Calu3 (cell line): ENCODE measurements around the gene RRAS2. TPM values are rescaled to one million over a fixed set of nuclear protein-coding genes. Genes with fewer than 3 reads are reported as not detected.

Source experiments
- BruUV-seq: library from RNA; stranded (reverse); fragments of 400-500 nt; replicated peaks from 2 replicates; lab custom pipeline; 2021; lab: Mats Ljungman, UMichigan
- CTCF ChIA-PET: fragments of 300-600 bp; sonication (Branson Sonifier 250); formaldehyde crosslinking; loops from one replicate; lab custom pipeline; 2022; ENCODE audit warnings: antibody characterized with exemption; lab: Charles Lee
- DNase-seq: peaks from one replicate; pipeline ENCODE4 v3.0.0; 2022
- H3K27ac Mint-ChIP-seq: one replicate; pipeline ENCODE4 v1.8.0; 2022; ENCODE audit warnings: mixed read lengths; ENCODE audit not compliant: unreplicated experiment
- H3K27me3 Mint-ChIP-seq: one replicate; pipeline ENCODE4 v1.8.0; 2022; ENCODE audit warnings: mixed read lengths; ENCODE audit not compliant: unreplicated experiment
- H3K36me3 Mint-ChIP-seq: one replicate; pipeline ENCODE4 v1.8.0; 2022; ENCODE audit warnings: mild to moderate bottlenecking, moderate library complexity, mixed read lengths; ENCODE audit not compliant: insufficient read depth, unreplicated experiment
- H3K4me1 Mint-ChIP-seq: one replicate; pipeline ENCODE4 v1.8.0; 2022; ENCODE audit warnings: mild to moderate bottlenecking, low read depth, mixed read lengths; ENCODE audit not compliant: unreplicated experiment
- H3K4me3 Mint-ChIP-seq: one replicate; pipeline ENCODE4 v1.8.0; 2022; ENCODE audit warnings: mild to moderate bottlenecking, low read depth, moderate library complexity, mixed read lengths; ENCODE audit not compliant: unreplicated experiment
- H3K9me3 Mint-ChIP-seq: one replicate; pipeline ENCODE4 v1.8.0; 2022; ENCODE audit warnings: low read depth, mixed read lengths; ENCODE audit not compliant: unreplicated experiment
- CTCF ChIP-seq: fragments of 200-600 bp; IDR thresholded peaks from one replicate; pipeline ENCODE4 v1.8.0; 2022; ENCODE audit warnings: antibody characterized with exemption; ENCODE audit not compliant: unreplicated experiment
- intact Hi-C: fragments of 100-400 bp; cut with micrococcal nuclease; formaldehyde crosslinking; loops from one replicate; pipeline ENCODE4 v1.10.0; 2022; ENCODE audit not compliant: unreplicated experiment
- total RNA-seq: library from RNA; stranded (reverse); gene quantifications from 2 replicates; pipeline ENCODE4 v1.2.3, GENCODE V29; 2022

RRAS2 gene
- total RNA-seq, 1 experiment from 2014 or later: 42.8 TPM

DNA sequence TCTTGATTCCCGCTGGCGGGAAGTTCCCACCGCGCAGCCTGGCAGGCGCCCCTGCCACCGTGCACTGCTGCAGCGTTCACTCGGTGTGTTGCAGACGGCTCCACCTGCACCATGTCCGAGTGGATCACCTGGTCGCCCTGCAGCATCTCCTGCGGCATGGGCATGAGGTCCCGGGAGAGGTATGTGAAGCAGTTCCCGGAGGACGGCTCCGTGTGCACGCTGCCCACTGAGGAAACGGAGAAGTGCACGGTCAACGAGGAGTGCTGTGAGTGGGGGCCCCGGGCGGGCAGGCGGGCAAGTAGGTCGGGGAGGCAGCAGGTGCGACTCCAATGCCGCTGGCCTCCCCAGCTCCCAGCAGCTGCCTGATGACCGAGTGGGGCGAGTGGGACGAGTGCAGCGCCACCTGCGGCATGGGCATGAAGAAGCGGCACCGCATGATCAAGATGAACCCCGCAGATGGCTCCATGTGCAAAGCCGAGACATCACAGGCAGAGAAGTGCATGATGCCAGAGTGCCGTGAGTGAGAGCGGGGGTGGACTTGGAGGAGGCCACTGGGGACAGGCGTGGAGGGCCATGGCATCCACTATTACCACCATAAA lies 99.7 kb downstream of the RRAS2 start:
- Mint-ChIP-seq H3K4me3 (no peak overlapping the region), H3K9me3 (no peaks in the 10 kb centered on the region), H3K27ac (no peak overlapping the region), H3K36me3 (no peaks in the 10 kb centered on the region), H3K27me3 (no peaks in the 10 kb centered on the region), H3K4me1 (peaks cover 22% of the 10 kb centered on the region)
- intact Hi-C loops: no loop called here
- no peak for DNase-seq
- no peak for TF ChIP-seq CTCF
- CTCF ChIA-PET: no interaction called here
- no TSS peak for BruUV-seq

DNA sequence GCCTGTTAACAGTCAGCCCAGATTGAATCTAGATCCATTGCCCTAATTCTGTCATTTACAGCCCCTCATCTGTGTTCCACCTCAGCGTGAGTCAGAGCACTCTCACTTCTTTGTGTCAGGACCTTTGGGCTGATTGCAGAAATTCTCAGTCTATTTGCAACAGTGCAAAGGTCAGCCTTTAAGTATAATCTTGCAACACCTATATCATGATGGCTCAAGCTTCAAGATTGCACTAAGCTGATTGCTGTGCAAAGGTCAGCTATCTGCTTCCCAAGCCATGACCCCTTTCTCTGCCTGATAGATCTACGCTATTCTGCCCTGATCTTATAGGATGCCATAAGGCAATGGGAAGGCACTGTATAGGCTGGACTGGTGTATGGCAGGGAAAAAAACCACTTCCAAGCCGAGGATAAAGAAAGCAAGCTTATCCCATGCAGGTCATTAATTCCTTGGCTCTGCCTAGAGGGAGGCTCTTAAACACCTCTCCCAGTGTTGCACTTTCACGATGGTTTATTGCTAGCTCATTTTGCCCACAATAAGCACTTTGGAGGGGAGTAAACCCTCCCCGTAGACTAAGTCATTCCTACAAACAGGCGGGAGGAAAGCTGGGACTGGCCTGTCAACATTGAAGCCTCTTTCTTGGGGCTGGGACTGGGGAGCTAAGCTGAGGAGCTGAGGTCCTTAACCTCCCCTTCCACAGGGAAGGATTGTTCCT lies 100.6 kb downstream of the RRAS2 start:
- TF ChIP-seq CTCF: no peak
- Mint-ChIP-seq H3K27me3 (no peaks in the 10 kb centered on the region), H3K4me1 (peaks cover 23% of the 10 kb centered on the region), H3K27ac (no peak overlapping the region), H3K4me3 (no peak overlapping the region), H3K9me3 (no peaks in the 10 kb centered on the region), H3K36me3 (no peaks in the 10 kb centered on the region)
- DNase-seq: no peak
- CTCF ChIA-PET: interaction anchor here (0.6 to 1.0 kb wide), 2 partner anchors 249 to 486 kb away, joined by 3 read pairs; no protein-coding TSS in a partner anchor
- BruUV-seq: no TSS peak
- intact Hi-C loops: no loop called here

- CTCF ChIA-PET: no interaction called here
- Mint-ChIP-seq H3K4me3 (no peak overlapping the region), H3K27me3 (no peaks in the 10 kb centered on the region), H3K4me1 (peaks cover 23% of the 10 kb centered on the region), H3K36me3 (no peaks in the 10 kb centered on the region), H3K27ac (no peak overlapping the region), H3K9me3 (no peaks in the 10 kb centered on the region)
- DNase-seq: no peak
- intact Hi-C loops: no loop called here
- no peak for TF ChIP-seq CTCF
- BruUV-seq: no TSS peak
Measured at GRCh38 chr11:14255238-14255534, 103.8 kb downstream of the RRAS2 start.

DNA sequence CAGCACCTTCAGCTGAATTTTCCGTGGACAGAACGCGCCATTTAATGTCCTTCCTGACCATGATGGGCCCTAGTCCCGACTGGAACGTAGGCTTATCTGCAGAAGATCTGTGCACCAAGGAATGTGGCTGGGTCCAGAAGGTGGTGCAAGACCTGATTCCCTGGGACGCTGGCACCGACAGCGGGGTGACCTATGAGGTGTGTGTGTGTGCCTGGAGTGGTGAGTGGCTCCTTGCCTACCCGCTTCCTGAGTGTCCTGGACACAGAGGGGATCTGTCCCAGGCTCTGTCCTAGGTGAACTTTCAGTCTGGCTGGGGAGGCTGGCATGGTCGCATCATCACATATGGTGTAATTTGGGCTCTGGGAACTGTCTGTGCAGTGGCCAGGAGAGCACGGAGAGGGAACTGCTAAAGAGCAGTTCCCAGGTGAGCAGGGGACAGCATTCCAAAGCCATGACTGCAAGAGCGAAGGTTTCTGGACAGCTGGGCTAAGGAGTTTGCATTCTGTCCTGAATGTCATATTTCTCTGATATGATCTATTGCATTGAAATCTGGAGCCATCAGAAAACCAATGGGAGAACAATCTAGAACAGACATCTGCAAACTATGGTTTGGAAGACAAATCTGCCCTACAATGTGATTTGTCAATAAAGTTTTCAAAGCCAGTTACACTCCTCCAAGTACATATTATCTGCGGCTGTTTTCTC lies 104.3 kb downstream of the RRAS2 start:
- CTCF ChIA-PET: no interaction called here
- Mint-ChIP-seq H3K36me3 (no peaks in the 10 kb centered on the region), H3K27ac (no peak overlapping the region), H3K4me3 (no peak overlapping the region), H3K27me3 (no peaks in the 10 kb centered on the region), H3K4me1 (peaks cover 23% of the 10 kb centered on the region), H3K9me3 (no peaks in the 10 kb centered on the region)
- no peak for TF ChIP-seq CTCF
- intact Hi-C loops: no loop called here
- DNase-seq: no peak
- BruUV-seq: no TSS peak
